Thyroid gland (tissue), 4 donors: ENCODE data around the gene SQSTM1. TPM values are rescaled to one million over a fixed set of nuclear protein-coding genes. Genes with fewer than 3 reads are reported as not detected.
"Not testable (repeated sequence)": the region's sequence is repeated elsewhere in the genome, so short reads cannot be mapped to it uniquely, and the experiment has no call there.

ENCODE experiments used
- DNase-seq, 2 donors: peaks; one replicate each; pipeline ENCODE4 v3.0.0-alpha.2; 2019
- H3K27ac ChIP-seq, 3 donors: fragments of 200-600 bp; sonication (generic); 1 replicate in 2 of 3; 2 replicates in 1 of 3; pipeline ENCODE4 v1.5.1; 2016 to 2019; ENCODE audit warnings: mild to moderate bottlenecking in 1 of 3, moderate library complexity in 1 of 3
- H3K27me3 ChIP-seq: fragments of 200-600 bp; sonication (generic); one replicate; pipeline ENCODE4 v1.5.1; 2019
- H3K36me3 ChIP-seq, 2 donors: fragments of 200-600 bp; sonication (generic); one replicate each; pipeline ENCODE4 v1.5.1; 2016 to 2019
- H3K4me1 ChIP-seq, 2 donors: fragments of 200-600 bp; sonication (generic); one replicate each; pipeline ENCODE4 v1.5.1; 2017 to 2019
- H3K4me3 ChIP-seq, 3 donors: fragments of 200-600 bp; sonication (generic); replicated peaks in 1 of 3; 1 replicate in 2 of 3; 2 replicates in 1 of 3; pipeline ENCODE4 v1.5.1; 2016; ENCODE audit warnings: mild to moderate bottlenecking in 1 of 3
- H3K9me3 ChIP-seq: fragments of 200-600 bp; sonication (generic); one replicate; pipeline ENCODE4 v1.5.1; 2017
- CTCF ChIP-seq, 6 experiments: fragments of 200-600 bp in 3 of 6; fragments of 450-650 bp in 3 of 6; sonication (generic) in 3 of 6; IDR thresholded peaks; one replicate each; pipeline ENCODE4 v1.5.1; 2016 to 2019; ENCODE audit warnings: antibody characterized with exemption in 6 of 6, mild to moderate bottlenecking in 2 of 6, inconsistent platforms in 1 of 6, moderate library complexity in 1 of 6
- POLR2A ChIP-seq, 2 donors: fragments of 450-650 bp; IDR thresholded peaks; one replicate each; pipeline ENCODE4 v1.6.1; 2017; ENCODE audit warnings: antibody characterized with exemption in 2 of 2, mild to moderate bottlenecking in 2 of 2, moderate library complexity in 1 of 2
- WGBS, 2 donors: methylation state at CpG; one replicate each; pipeline ENCODE4 v1.1.5; 2017; 5-methylcytosine and 5-hydroxymethylcytosine counted together
- intact Hi-C: fragments of 100-400 bp; cut with DNase I; formaldehyde crosslinking; loops from one replicate; pipeline ENCODE4 v1.15.1; 2023
- total RNA-seq, 4 donors: library from RNA; depleted of rRNA; stranded (reverse); fragments of >200 nt; gene quantifications; one replicate each; pipeline ENCODE4 v1.2.3, GENCODE V29; 2016

The SQSTM1 gene
- total RNA-seq, 4 donors from 2014 or later = 649 to 1,146 (median 971) TPM

DNA sequence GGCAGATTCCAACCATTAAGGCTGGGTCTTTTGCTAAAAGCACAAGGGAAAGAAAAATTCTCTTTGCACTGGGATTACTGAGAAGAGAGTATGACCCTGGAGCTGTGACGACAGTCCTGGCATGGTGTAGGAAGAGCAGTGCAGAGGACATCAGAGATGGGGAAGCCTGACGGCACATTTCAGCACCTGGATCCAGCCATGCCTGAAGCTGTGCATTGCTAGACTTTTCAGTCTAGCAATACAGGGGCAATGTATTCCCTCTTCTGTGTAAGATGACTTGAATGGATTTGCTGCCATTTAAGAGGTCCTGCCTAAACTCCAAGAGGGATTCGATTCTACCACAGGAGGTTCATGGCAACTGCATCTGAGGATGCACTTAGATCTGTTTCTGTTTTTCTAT lies 50.2 kb downstream of the SQSTM1 start:
- intact Hi-C loops = no loop called here
- H3K4me1 ChIP-seq = peaks cover 0 to 6% of the 10 kb centered on the region in 2 donors
- no peak overlapping the region for H3K4me3 ChIP-seq
- no peak for DNase-seq
- no peaks in the 10 kb centered on the region for H3K9me3 ChIP-seq
- peak overlapping the region in 1 of 3 donors; percentile 51 for H3K27ac ChIP-seq
- H3K27me3 ChIP-seq = no peaks in the 10 kb centered on the region
- WGBS, 2 donors = 81 to 94% methylated on average over 2 to 3 of the region's 3 CpGs
- TF ChIP-seq CTCF (IDR thresholded peaks at IDR 0.05) (no peak), POLR2A (IDR thresholded peaks at IDR 0.05) (no peak)
- peaks cover 42 to 45% of the 10 kb centered on the region in 2 donors for H3K36me3 ChIP-seq

DNA sequence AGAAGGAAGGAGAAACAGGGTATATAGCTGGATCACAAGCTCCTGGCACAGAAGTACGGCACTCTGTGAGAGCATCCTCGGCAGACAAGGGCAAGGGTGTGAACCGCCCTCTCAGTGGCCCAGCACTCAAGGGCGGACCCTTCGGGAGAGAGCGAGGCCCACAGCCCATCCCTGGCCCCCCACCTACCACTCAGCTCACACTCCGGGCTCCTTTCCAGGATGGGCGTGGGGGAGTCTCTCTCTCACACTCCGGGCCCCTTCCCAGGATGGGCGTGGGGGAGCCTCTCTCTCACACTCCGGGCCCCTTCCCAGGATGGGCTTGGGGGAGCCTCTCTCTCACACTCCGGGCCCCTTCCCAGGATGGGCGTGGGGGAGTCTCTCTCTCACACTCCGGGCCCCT lies 50.8 kb downstream of the SQSTM1 start:
- H3K4me1 ChIP-seq, H3K27ac ChIP-seq, H3K9me3 ChIP-seq, intact Hi-C loops, DNase-seq, H3K27me3 ChIP-seq, H3K4me3 ChIP-seq: not testable (repeated sequence)
- peaks cover 43 to 45% of the 10 kb centered on the region in 2 donors for H3K36me3 ChIP-seq
- 68 to 69% methylated on average over 4 to 10 of the region's 14 CpGs for WGBS, 2 donors

- no peak for DNase-seq
- Histone ChIP-seq H3K36me3 (peaks cover 40 to 45% of the 10 kb centered on the region in 2 donors), H3K27me3 (no peaks in the 10 kb centered on the region), H3K4me3 (no peak overlapping the region), H3K9me3 (no peaks in the 10 kb centered on the region), H3K27ac (no peak overlapping the region), H3K4me1 (peaks cover 0 to 6% of the 10 kb centered on the region in 2 donors)
- intact Hi-C loops = no loop called here
- no peak for TF ChIP-seq POLR2A (IDR thresholded peaks at IDR 0.05)
- no peak for TF ChIP-seq CTCF (IDR thresholded peaks at IDR 0.05)
- 92% methylated on average over 7 to 9 of the region's 18 CpGs for WGBS, 2 donors
Observed at GRCh38 chr5:179872055-179872827, 51.5 kb downstream of the SQSTM1 start.

DNA sequence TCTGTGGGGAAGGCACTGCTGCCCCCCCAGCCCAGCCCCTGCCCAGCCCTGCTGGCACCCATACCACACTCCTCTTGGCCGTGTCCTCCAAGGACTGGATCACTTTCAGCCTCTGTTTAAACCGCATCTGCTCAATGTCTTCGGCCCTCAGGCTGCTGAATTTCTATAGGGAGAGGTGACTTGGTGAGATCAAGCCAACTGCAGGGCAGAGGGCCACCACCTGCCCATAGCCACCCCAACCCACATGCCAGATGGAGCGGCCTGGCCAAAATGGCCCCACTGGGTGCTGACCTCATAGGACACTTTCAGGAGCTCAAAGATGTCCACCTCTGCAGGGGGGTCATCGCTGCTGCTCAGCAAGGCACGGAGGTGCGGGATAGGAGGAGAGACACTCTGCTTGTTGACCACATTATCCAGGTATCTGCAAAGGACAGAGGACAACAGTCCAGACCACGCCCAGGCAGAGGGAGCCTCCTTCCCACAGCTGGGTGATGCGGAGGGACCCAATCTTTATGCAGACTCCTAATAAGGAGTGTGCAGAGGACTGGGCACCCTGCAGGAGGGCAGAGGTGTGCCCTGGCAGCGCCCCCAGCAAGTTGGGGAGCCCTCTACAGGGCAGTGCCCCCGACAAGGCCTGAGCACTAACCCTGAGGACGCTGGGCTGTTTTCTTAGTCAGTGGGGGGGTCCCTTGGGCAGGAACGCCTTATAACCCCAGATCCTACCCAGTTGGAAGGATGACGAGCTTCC lies 52.3 kb downstream of the SQSTM1 start:
- 92 to 95% methylated on average over 6 to 8 of the region's 14 CpGs for WGBS, 2 donors
- intact Hi-C loops = no loop called here
- no peaks in the 10 kb centered on the region for H3K9me3 ChIP-seq
- H3K4me1 ChIP-seq = peaks cover 0 to 6% of the 10 kb centered on the region in 2 donors
- H3K27ac ChIP-seq = no peak overlapping the region
- TF ChIP-seq CTCF (IDR thresholded peaks at IDR 0.05) (no peak), POLR2A (IDR thresholded peaks at IDR 0.05) (no peak)
- H3K36me3 ChIP-seq = peaks cover 36 to 41% of the 10 kb centered on the region in 2 donors
- no peak overlapping the region for H3K4me3 ChIP-seq
- H3K27me3 ChIP-seq = no peaks in the 10 kb centered on the region
- DNase-seq = no peak

DNA sequence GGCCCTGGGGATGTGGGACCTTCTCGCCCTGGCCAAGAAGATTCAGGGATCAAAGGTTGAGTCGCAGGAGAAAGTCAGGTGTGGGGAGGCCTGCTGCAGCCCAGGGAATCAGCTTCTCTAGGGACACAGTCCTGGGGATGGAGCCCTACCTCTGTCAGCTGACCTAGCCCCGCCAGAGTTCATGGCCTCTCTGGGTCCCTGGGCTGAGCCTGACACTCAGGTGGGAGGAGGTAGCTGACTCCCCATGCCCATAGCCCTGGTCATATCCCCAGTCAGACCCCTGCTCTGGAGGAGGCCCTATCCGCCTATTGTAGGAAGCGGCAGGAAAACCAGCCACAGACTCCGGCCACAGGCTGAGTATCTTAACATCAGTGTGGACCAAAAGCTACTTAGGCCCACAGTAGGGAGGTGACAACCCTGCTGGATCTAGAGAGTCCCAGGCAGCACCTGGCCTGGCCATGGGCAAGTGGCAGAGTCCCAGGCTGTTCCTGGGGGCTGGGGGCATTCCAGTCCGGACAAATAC lies 52.9 kb downstream of the SQSTM1 start:
- no peak for TF ChIP-seq CTCF (IDR thresholded peaks at IDR 0.05)
- no peak for TF ChIP-seq POLR2A (IDR thresholded peaks at IDR 0.05)
- Histone ChIP-seq H3K27me3 (no peaks in the 10 kb centered on the region), H3K4me3 (no peak overlapping the region), H3K9me3 (no peaks in the 10 kb centered on the region), H3K36me3 (peaks cover 36 to 42% of the 10 kb centered on the region in 2 donors), H3K4me1 (peaks cover 0 to 6% of the 10 kb centered on the region in 2 donors), H3K27ac (no peak overlapping the region)
- DNase-seq = no peak
- intact Hi-C loops = no loop called here
- WGBS, 2 donors = 97 to 98% methylated on average over 6 of the region's 7 CpGs
